GM19452 (cell line): Measurements from ENCODE around the gene FADS6.

Experiments
- ATAC-seq: cut with Tn5 transposase; IDR thresholded peaks from one replicate; pipeline ENCODE4 v1.9.1; 2021; ENCODE audit not compliant: unreplicated experiment

The FADS6 gene

GRCh38 chr17:74855323-74855722 lies 38.1 kb downstream of the FADS6 start:
- no peak for ATAC-seq

- ATAC-seq = no peak
These were observed 38.6 kb downstream of the FADS6 start for GRCh38 chr17:74854792-74855191.

DNA sequence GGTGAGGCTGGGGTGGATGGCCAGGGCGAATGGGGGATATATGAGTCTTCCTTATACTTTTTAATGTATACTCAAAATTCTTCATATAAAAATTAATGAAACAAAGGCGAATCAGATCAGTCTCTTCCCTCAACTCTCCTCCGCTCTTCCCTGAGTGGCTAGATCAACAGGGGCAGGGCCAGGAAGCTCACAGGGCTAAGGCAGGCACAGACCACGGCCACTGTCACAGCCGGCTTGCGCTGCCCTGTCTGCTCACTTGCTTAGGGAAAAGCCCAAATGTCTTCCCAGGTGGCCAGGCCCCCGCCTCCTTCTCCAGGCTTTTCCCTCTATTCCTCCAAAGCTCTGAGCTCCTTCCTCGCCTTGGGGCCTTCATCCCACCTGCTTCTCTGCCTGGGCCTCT lies 39.8 kb downstream of the FADS6 start:
- ATAC-seq = no peak

DNA sequence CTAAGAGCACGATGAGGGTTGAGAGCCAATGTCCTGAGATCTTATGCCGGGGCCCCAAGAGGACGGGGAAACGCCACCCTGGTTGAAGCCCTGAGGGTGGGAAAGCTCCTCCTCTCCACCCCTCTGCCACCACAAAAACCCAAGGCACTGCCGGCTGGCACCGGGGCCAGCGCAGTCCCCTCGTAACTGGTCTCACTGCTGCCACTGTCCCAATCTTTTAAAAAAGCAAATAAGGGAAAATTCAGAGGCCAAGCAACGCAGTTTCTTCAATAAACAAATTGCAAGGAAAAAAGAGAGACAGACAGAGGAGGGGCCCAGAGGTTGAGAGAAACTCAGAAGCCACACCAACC lies 40.4 kb downstream of the FADS6 start:
- no peak for ATAC-seq

DNA sequence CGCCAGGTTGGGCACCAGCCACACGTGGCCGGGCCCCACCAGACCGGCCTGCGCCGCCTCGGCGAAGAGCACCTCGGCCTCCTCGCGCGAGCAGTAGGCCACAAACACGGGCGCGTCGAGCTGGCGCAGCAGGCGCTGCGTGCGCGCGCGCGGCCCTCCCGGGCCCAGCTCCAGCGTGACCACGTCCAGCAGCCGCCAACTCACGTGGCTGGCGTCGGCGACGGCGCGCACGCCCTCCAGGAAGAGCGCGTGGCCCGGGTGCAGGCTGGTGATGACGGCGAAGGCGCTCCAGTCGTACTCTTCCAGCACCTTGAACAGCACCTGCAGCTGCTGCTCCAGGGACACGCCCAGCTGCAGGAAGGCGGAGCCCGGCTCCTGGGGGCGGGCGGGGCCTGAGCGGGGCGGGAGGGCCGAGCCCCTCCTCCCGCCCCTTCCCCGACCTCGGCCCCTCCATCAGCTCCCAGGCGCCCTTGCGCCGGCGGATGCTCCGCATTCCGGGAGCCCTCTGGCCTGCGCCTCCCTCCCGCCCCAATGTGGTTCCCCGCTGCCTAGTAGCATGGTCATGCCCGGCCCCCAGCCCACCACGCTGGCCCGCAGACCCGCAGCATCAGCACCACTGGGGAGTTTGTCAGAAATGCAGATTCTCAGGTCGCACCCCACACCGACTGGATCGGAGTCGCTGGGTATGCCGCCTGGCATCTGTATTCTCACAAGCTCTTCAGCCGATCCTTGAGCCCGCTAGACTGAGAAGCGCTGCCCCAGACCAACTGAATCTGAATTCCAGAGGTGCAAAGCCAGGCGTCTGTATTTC lies 41.0 kb downstream of the FADS6 start:
- ATAC-seq = no peak

DNA sequence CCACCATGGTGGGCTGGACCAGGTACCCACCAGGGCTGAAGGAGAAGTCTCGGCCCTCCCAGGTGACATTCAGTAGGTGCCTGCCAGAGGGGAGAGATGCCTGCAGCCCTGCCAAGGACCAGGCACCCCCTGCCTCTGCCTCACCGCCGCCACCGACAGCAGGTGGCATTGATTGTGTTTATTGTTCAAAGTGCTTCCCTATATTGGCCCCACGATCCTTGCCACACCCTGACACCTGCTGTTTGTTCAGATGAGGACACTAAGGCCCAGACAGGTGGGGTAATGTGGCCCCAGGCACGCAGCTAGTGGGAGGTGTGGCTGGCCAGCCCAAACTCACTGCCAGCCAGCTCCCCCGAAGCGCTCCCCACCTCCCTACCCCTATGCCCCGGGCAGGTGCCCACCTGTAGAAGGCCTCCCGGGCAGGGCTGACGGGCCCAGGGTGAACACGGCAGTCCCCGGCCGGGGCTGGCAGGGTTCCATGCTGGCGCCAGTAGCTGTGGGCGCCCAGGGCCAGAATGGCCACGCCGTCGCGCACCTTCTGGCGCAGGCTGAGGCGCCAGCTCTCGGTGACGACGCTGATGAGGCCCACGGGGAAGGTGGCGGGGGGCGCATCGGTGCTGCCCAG lies 41.7 kb downstream of the FADS6 start:
- no peak for ATAC-seq

GRCh38 chr17:74850914-74851313 lies 42.5 kb downstream of the FADS6 start:
- no peak for ATAC-seq

DNA sequence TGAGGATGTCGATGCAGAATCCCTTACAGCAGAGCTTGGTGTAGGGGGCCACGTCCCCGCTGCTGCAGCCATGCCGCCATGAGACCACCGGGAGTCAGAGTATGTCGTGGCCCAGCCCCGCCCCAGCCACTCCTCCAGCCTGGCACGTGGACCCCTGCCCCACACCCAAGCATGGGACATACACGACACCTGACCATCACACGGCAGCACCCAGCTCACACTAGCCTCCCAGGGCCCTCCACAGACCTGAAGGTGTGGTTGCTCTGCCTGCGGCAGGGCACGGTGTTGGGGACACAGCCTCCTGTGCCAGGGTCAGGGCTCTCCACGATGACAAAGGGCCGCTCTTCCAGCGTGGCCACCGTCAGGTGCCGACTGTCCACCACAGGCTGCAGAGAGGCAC lies 43.1 kb downstream of the FADS6 start:
- ATAC-seq = no peak

DNA sequence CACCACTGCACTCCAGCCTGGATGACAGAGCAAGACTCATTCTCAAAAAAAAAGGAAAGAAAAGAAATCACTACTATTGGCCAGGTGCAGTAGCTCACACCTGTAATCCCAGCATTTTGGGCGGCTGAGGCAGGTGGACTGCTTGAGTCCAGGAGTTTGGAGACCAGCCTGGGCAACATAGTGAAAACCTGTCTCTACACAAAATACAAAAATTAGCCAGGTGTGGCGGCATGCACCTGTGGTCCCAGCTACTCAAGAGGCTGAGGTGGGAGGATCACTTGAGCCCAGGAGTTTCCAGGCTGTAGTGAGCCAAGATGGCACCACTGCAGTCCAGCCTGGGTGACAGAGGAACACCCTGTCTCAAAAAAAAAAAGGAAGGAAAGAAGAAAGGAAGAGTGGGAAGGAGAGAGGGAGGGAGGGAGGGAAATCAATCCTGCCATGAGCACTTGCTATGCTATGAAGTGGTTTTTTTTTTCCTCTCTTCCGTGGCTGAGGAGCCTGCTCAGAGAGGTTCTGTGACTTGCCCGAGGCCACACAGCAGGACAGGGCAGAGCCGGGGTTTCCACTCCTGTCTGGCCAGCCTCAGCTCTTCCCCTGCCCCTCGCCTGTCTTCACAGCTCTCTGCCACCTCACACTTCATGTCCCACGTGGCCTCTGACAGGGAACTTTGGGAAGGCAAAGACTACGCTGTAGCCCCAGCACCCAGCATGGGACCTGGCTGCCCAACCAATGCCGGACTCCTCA lies 44.6 kb downstream of the FADS6 start:
- ATAC-seq = no peak

DNA sequence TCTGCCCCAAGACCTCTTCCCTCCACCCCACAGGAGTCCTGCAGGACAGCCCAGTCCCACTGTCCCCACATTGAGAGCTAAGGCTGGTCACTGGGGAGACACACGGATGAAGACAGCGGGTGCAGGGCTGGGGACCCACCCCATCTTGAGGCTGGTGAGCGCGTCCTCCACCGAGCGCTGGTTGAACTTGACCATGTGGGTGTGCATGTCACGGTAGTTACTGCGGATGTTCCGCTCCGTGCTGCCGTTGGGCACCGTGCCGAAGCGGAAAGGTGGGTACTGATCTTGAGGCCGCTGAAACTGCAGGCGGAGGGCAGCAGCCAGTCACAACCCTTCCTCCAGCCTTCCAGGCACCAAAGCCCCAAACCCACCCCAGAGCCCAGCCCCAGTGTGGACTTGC lies 46.8 kb downstream of the FADS6 start:
- no peak for ATAC-seq

GRCh38 chr17:74843352-74843627 lies 50.1 kb downstream of the FADS6 start:
- no peak for ATAC-seq

- ATAC-seq = no peak
These were observed 50.7 kb downstream of the FADS6 start for GRCh38 chr17:74842599-74843351.

GRCh38 chr17:74842146-74842598 lies 51.3 kb downstream of the FADS6 start:
- ATAC-seq = no peak

DNA sequence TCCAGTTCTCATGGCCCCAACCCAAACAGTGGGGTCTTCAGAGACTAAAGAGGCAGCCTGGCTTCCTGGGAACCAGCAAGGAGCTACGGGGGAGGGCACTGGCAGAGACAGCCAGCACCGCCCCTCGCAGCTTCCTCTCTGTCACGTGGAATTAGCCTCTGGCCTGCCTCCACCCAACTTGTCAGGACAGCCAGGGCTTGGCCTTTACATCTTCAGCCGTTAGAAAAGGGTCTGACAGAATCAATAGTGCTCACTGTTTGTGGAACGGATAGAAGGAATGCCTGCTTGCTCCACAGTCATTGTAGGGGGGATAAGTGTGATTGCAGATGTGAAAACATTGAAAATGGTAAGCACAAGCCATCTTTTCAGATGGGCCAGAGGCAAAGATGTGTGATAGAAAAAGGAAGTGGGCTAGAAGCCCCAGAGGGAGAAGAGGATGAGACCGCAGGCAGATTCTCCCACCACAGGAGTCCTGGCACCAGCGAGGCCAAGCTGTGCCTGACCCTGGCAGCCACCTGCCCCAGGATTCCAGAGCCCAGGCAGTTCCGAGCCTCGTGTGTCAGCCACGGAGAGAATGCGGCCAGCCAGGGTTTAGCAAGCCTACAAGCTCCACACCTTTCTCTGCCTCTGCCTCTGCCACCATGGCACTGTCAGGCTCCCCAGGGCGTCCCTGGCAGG lies 52.3 kb downstream of the FADS6 start:
- ATAC-seq = no peak

GRCh38 chr17:74839990-74840852 lies 53.2 kb downstream of the FADS6 start:
- ATAC-seq = no peak

DNA sequence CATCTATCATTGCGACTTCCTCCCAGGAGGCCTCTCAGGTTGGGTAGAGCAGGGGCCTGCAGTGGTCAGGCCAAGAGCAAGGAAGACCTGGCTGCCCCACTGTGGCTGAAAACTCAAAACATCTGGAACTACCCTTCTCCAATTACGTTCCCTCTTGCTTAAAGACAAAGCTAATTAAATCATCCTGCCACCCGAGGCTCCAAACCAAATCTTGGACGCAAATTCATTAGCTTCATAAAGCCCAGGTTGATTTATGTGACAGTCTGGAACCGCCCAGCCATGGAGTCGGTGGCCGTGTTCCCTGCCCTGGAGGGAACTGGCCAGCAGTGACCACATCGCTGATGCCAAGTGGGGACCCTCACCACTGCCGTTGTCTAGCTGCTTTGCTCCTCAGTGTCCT lies 55.2 kb downstream of the FADS6 start:
- no peak for ATAC-seq

DNA sequence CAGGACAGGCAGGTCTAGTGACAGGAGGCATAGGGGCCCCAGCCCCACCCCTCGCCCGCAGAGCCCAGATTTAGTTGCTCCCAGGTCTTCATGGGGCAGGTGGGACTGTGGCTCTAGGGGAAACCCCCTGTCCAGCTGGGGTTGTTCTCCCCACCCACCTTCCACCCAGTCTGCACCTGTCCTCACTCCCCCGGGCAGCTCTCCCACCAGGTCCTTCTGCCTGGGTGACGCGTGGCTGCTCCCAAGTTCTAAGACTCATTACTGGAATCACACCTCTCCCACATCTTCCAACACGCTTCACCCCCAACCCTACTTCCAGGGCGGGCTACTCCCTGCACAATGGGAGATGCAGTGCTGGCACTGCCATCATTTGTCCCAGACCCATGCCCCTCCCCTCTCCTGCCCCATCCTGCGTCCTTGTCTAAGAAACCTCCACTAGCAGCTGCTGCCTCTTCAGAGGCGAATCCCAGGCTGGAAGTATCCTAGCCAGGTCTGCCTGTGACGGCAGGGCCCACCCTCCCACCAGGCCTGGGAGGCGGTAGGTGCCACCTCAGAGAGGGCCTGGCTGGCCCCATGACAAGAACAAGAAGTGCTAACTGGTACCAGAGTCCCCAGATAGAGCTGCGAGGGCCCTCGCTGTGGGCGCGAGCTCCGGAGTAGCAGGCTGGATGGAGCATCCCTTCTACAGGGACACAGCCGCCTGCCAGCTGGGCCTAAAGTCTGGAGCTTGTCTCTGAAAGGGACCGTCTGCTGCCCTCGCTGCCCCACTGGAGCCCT lies 56.6 kb downstream of the FADS6 start:
- no peak for ATAC-seq

GRCh38 chr17:74836191-74836590 lies 57.2 kb downstream of the FADS6 start:
- no peak for ATAC-seq
